Heart right ventricle (tissue), 16 donors: Measurements from ENCODE around the gene CHPF2. TPM values are rescaled to one million over a fixed set of nuclear protein-coding genes. Genes with fewer than 3 reads are reported as not detected.

Source experiments
- ATAC-seq, 8 donors: fragments of 200-7000 bp; cut with Tn5 transposase; one replicate each; pipeline ENCODE4 v1.9.1; 2020; ENCODE audit warnings: mild to moderate bottlenecking in 8 of 8, moderate library complexity in 8 of 8, moderate number of reproducible peaks in 1 of 8
- DNase-seq, 2 donors: peaks; one replicate each; pipeline ENCODE4 v3.0.0-alpha.2; 2020
- H3K27ac ChIP-seq, 10 donors: fragments of 200-600 bp; sonication (generic) in 2 of 10; one replicate each; pipeline versions ENCODE4 v1.5.0 to v1.8.0; 2020 to 2022; ENCODE audit warnings: mild to moderate bottlenecking in 3 of 10
- H3K27me3 ChIP-seq, 7 donors: fragments of 200-600 bp; one replicate each; pipeline ENCODE4 v1.8.0; 2021 to 2022; ENCODE audit warnings: mild to moderate bottlenecking in 2 of 7
- H3K36me3 ChIP-seq, 9 donors: fragments of 200-600 bp; sonication (generic) in 1 of 9; one replicate each; pipeline versions ENCODE4 v1.5.0 to v1.8.0; 2020 to 2022; ENCODE audit warnings: mild to moderate bottlenecking in 2 of 9
- H3K4me1 ChIP-seq, 9 donors: fragments of 200-600 bp; sonication (generic) in 1 of 9; one replicate each; pipeline versions ENCODE4 v1.5.0 to v1.8.0; 2020 to 2022; ENCODE audit warnings: mild to moderate bottlenecking in 4 of 9
- H3K4me3 ChIP-seq, 10 donors: fragments of 200-600 bp; sonication (generic) in 2 of 10; one replicate each; pipeline versions ENCODE4 v1.5.0 to v1.8.0; 2020 to 2022; ENCODE audit warnings: mild to moderate bottlenecking in 7 of 10, moderate library complexity in 2 of 10
- H3K9me3 ChIP-seq, 11 donors: fragments of 200-600 bp in 10 of 11; sonication (generic) in 2 of 11; one replicate each; pipeline versions ENCODE4 v1.5.0 to v1.8.0; 2013 to 2022; ENCODE audit warnings: mild to moderate bottlenecking in 2 of 11, control low read depth in 1 of 11, moderate library complexity in 1 of 11
- WGBS, 2 donors: extraction: QIAGEN DNeasy Blood & Tissue Kit; methylation state at CpG; one replicate each; pipeline ENCODE4 v1.1.7; 2013; ENCODE audit warnings: inconsistent platforms in 1 of 2; 5-methylcytosine and 5-hydroxymethylcytosine counted together
- intact Hi-C, 10 donors: fragments of 100-400 bp; cut with DNase I; formaldehyde crosslinking; loops; one replicate each; pipeline versions ENCODE4 v1.11.1 to v1.14.2; 2022
- polyA plus RNA-seq, 2 donors: library from polyadenylated mRNA; stranded (reverse); fragments of 200-250 nt; gene quantifications; one replicate each; pipeline ENCODE4 v1.2.3, GENCODE V29; 2013
- total RNA-seq, 10 donors: library from RNA; stranded (reverse); fragmentation: NEBNext Ultra II Directional in 3 of 10; extraction: Animal tissue kit (Norgen Biotek cat#: 25700) in 3 of 10; gene quantifications; one replicate each; pipeline versions ENCODE4 v1.2.1 to v1.2.4, GENCODE V29; 2021 to 2023
- TF ChIP-seq, protein P1 (sequence below), 9 donors: fragments of 200-600 bp; sonication (generic) in 2 of 9; IDR thresholded peaks; one replicate each; pipeline versions ENCODE4 v1.5.0 to v1.8.0; 2021 to 2022; ENCODE audit warnings: antibody characterized with exemption in 9 of 9, mild to moderate bottlenecking in 5 of 9, moderate library complexity in 1 of 9
- donor health status: Arrhythmogenic right ventricular cardiomyopathy.
- donor health status: ischemic (EF 13 %, LVEDD 7.1; RV severe dilation, severe dysfunction).
- donor health status: healthy with polysubstance abuse.
- donor health status: DM: no; HTN: yes; CAD: no.
- donor health status: DM: no; HTN: no; CAD: no.
- donor health status: ischemic (EF 25% LVEDD 6.9; RV normal size, moderate dysfunction).
- donor health status: ischemic (EF 25% LVEDD 5.7; RV mildly dilated, moderate dysfunction).
- donor health status: healthy.
- donor health status: DM: yes; HTN: yes; CAD: no.
- donor health status: Ischemic cardiomyopathy.
- donor health status: ischemic (EF 35%, LVEDD 5.7; RV mildly dilated, moderate dysfunction).
- donor health status: nonischemic (EF 11% LVEDD 7.7; RV severe dilation, severe dysfunction).
- donor health status: DM: yes; HTN: yes; CAD: no.
- donor health status: PGD.
- donor health status: ischemic (EF 29% LVEDD 5.4; RV normal size, mild dysfunction).
- donor health status: nonischemic (EF 23%, LVEDD 6.1; RV moderate dilation, normal function).

CHPF2 gene
- total and polyA plus RNA-seq, 12 donors: 12.1 to 22.4 (median 18.5) TPM

DNA sequence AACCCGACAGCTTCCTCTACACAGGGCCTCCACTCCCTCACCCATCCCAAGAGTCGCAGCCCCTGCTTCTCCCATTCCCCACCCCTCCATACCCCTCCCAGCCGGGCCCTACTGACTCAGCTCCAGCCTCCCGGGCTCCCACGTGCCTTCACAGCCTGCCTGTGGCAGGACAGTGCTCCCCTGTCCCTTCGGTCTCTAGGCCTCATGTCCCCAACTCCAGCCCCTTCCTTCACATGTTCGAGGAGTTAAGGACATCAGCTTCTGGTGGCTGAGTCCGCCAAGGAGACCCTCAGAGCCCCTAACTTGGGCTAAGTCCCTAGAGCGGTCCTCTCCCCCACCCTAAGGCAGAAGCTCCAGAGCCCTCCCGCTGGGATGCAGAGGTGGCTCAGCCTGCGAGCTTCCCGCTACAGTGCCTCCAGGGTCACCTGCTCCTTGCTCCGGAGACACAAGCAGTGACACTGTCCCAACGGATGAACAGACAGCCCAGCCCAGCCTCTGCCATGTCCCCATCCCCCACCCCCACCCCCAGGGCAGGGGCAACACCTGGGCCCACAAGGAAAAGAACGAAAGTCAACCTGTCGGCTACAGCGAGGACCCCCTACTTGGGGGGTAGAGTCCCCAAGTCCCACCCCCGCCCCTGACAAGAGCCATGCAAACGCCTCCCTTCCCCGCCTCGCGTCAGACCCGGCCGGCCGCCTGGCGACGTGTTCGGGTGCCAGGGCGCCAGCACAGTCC lies 15.5 kb downstream of the CHPF2 start:
- Histone ChIP-seq H3K9me3 (no peaks in the 10 kb centered on the region), H3K36me3 (peaks cover 0 to 3% (median 0%) of the 10 kb centered on the region in 9 donors), H3K27ac (peak overlapping the region; percentile 86 to 99 (median 97)), H3K4me1 (peaks cover 21 to 92% (median 82%) of the 10 kb centered on the region in 9 donors), H3K27me3 (peaks cover 0 to 75% (median 6%) of the 10 kb centered on the region in 7 donors), H3K4me3 (peak overlapping the region; percentile 63 to 80 (median 74))
- DNase-seq: no peak
- WGBS, 2 donors: 4 to 7% methylated on average over 29 of the region's 29 CpGs
- TF ChIP-seq, protein P1, sequence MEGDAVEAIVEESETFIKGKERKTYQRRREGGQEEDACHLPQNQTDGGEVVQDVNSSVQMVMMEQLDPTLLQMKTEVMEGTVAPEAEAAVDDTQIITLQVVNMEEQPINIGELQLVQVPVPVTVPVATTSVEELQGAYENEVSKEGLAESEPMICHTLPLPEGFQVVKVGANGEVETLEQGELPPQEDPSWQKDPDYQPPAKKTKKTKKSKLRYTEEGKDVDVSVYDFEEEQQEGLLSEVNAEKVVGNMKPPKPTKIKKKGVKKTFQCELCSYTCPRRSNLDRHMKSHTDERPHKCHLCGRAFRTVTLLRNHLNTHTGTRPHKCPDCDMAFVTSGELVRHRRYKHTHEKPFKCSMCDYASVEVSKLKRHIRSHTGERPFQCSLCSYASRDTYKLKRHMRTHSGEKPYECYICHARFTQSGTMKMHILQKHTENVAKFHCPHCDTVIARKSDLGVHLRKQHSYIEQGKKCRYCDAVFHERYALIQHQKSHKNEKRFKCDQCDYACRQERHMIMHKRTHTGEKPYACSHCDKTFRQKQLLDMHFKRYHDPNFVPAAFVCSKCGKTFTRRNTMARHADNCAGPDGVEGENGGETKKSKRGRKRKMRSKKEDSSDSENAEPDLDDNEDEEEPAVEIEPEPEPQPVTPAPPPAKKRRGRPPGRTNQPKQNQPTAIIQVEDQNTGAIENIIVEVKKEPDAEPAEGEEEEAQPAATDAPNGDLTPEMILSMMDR (IDR thresholded peaks at IDR 0.05): no peak
- ATAC-seq: peak in 5 of 8 donors; percentile 5 to 25 (median 10)
- intact Hi-C loops: loop anchor here in 6 of 10 donors (2.0 to 10.0 kb wide), 4 partner anchors 55 to 123 kb away; partner anchors contain the start of gene ASB10 (in 1 of the 6)

DNA sequence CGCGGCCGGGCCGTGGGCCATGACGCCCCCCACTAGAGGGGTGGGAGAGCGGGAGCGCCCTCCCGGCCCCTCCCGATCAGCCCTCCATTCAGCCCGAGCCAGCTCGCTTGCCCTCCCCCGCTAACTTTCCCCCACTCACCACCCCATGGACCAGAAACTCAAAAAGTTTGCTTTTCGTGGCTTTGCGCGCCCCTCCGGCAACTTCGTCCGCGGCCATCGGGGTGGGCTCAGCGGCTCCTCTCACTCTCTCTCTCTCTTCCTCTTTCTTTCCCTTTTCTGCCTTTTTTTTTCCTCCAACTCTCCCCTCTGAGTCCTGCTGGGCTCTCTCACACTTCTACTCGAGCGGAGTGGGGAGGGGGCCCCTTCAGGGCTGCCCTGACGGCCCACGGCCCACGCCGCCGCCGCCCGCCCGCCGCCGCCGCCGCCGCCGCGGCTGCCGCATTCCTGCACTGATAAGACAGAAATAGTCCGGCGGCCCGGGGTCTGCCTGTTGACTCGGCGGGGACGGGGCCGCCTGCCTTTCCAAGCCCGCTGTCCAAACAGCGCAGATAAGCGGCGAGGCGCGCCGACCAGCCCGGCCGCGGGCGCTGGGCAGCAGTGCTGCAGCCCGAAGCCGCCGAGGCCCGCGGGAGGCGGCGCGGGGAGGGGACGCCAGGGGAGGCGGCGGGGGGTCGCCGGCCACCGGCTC lies 16.2 kb downstream of the CHPF2 start, which contains the start of gene SMARCD3:
Gene SMARCD3, minus strand, starts transcription at position 349 of the 688 bp plus-strand sequence. Its CDS starts 132 bp downstream, at position 217.
- H3K4me1 ChIP-seq: peaks cover 21 to 91% (median 82%) of the 10 kb centered on the region in 9 donors
- 0 to 1% methylated on average over 65 to 71 of the region's 71 CpGs for WGBS, 2 donors
- ATAC-seq (peak; percentile 27 to 70 (median 40)), DNase-seq (peak; percentile 78 to 81)
- no peaks in the 10 kb centered on the region for H3K36me3 ChIP-seq
- intact Hi-C loops: loop anchor here in 5 of 10 donors (5.0 to 10.0 kb wide), 3 partner anchors 54 to 124 kb away; partner anchors contain the start of gene ASB10 (in 1 of the 5)
- H3K9me3 ChIP-seq: no peaks in the 10 kb centered on the region
- peak within 1 kb of the TSS; percentile 86 to 99 (median 97) for H3K27ac ChIP-seq
- TF ChIP-seq, protein P1 (IDR thresholded peaks at IDR 0.05): no peak
- H3K4me3 ChIP-seq: peak within 1 kb of the TSS; percentile 63 to 80 (median 74)
- H3K27me3 ChIP-seq: peaks cover 0 to 82% (median 6%) of the 10 kb centered on the region in 7 donors

DNA sequence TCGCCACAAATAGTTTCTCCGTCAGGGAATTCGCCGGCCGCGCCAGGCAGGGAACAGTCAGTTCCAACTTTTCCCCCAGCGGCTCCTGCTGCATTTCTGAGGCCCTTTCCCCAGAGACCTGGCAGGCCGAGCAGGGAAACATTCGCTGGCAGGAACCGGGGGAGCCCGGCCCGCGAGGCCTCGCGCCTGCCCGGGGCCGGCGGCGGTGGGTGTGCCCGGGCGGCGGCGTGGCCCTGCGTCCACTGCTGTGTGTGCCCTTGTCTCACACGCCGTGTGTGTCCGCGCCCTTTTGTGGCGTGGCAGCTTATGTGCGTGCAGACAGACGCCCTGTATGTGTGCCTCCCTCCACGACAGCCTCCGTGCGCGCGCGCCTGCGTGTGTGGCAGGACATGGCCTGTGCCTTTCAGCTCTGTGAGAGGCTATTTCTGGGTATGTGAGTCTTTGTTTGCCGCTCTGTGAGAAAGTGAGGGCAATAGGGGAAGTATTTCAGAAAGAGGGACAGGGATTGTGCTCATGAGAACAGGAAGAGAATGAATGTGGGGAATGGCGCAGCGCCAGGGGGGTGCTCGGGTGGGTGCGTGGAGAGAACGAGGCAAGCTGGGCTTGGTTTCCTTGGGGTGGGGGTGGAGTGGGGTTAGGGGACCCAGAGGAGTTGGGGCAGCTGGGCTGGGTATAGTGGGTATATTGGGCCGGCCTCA lies 16.9 kb downstream of the CHPF2 start:
- DNase-seq: peak; percentile 63 to 74
- intact Hi-C loops: loop anchor here in 5 of 10 donors (5.0 to 10.0 kb wide), 3 partner anchors 53 to 124 kb away; partner anchors contain the start of gene ASB10 (in 1 of the 5)
- Histone ChIP-seq H3K9me3 (no peaks in the 10 kb centered on the region), H3K27me3 (peaks cover 0 to 81% (median 6%) of the 10 kb centered on the region in 7 donors), H3K27ac (peak overlapping the region; percentile 86 to 99 (median 97)), H3K4me1 (peaks cover 17 to 91% (median 82%) of the 10 kb centered on the region in 9 donors), H3K4me3 (peak overlapping the region; percentile 34 to 80 (median 74)), H3K36me3 (no peaks in the 10 kb centered on the region)
- WGBS, 2 donors: 1 to 3% methylated on average over 45 of the region's 45 CpGs
- TF ChIP-seq, protein P1 (IDR thresholded peaks at IDR 0.05): no peak
- ATAC-seq: peak; percentile 21 to 47 (median 38)
